A673 (cell line): ENCODE data around the gene BACH1. TPM values are rescaled to one million over a fixed set of nuclear protein-coding genes. Genes with fewer than 3 reads are reported as not detected.

Source experiments
- BruUV-seq: library from RNA; stranded (reverse); fragments of 400-500 nt; replicated peaks from 2 replicates; lab custom pipeline; 2021; lab: Mats Ljungman, UMichigan
- CTCF ChIA-PET: fragments of 300-600 bp; sonication (Branson Sonifier 250); formaldehyde crosslinking; loops from one replicate; lab custom pipeline; 2022; ENCODE audit warnings: antibody characterized with exemption; lab: Charles Lee
- POLR2A ChIA-PET: fragments of 300-600 bp; sonication (Branson Sonifier 250); formaldehyde crosslinking; loops from one replicate; lab custom pipeline; 2022; ENCODE audit warnings: antibody characterized with exemption; ENCODE audit not compliant: low non-redundant PET; lab: Charles Lee
- DNase-seq: peaks from one replicate; pipeline ENCODE4 v3.0.0-alpha.2; 2015; ENCODE audit warnings: low spot score
- H3K27ac ChIP-seq: fragments of 200-600 bp; sonication (generic); 2 replicates; pipeline ENCODE4 v1.5.1; 2016; ENCODE audit warnings: mixed run types, low read depth, mild to moderate bottlenecking, mixed read lengths, antibody characterized with exemption, low read length; ENCODE audit not compliant: poor library complexity, severe bottlenecking
- H3K27me3 ChIP-seq: fragments of 200-600 bp; sonication (generic); replicated peaks from 2 replicates; pipeline ENCODE4 v1.6.1; 2017; ENCODE audit warnings: mixed run types, low read depth, mild to moderate bottlenecking, mixed read lengths, antibody characterized with exemption, low read length; ENCODE audit not compliant: insufficient read depth, poor library complexity
- H3K36me3 ChIP-seq: fragments of 200-600 bp; sonication (generic); 2 replicates; pipeline ENCODE4 v1.6.1; 2016; ENCODE audit warnings: mixed run types, mild to moderate bottlenecking, mixed read lengths, antibody characterized with exemption, low read length; ENCODE audit not compliant: insufficient read depth, poor library complexity, severe bottlenecking
- H3K4me1 ChIP-seq: fragments of 200-600 bp; sonication (generic); 2 replicates; pipeline ENCODE4 v1.6.1; 2017; ENCODE audit warnings: mixed run types, mild to moderate bottlenecking, mixed read lengths, antibody characterized with exemption, low read length; ENCODE audit not compliant: insufficient read depth, poor library complexity, severe bottlenecking
- H3K4me3 ChIP-seq: fragments of 200-600 bp; sonication (generic); 2 replicates; pipeline ENCODE4 v1.5.1; 2016; ENCODE audit warnings: low read depth, mixed run types, mild to moderate bottlenecking, mixed read lengths, low read length; ENCODE audit not compliant: poor library complexity, severe bottlenecking
- H3K9me3 ChIP-seq: fragments of 200-600 bp; sonication (generic); 2 replicates; pipeline ENCODE4 v1.6.1; 2016; ENCODE audit warnings: mixed run types, low read depth, mild to moderate bottlenecking, mixed read lengths, antibody characterized with exemption, low read length; ENCODE audit not compliant: poor library complexity, severe bottlenecking
- CTCF ChIP-seq: fragments of 300-800, 200-600 bp; sonication (generic); conservative IDR thresholded peaks from 2 replicates; pipeline ENCODE4 v1.5.1; 2017; ENCODE audit warnings: low read depth, mild to moderate bottlenecking, antibody characterized with exemption, low read length, moderate library complexity, mixed read lengths
- EZH2 ChIP-seq: fragments of 200-600 bp; sonication (generic); IDR thresholded peaks from 2 replicates; pipeline ENCODE4 v1.6.1; 2017; ENCODE audit warnings: borderline replicate concordance, low read depth, mild to moderate bottlenecking, mixed read lengths, antibody characterized with exemption, low read length; ENCODE audit not compliant: poor library complexity, severe bottlenecking
- intact Hi-C: fragments of 100-400 bp; cut with micrococcal nuclease; formaldehyde crosslinking; loops from one replicate; pipeline ENCODE4 v1.10.0; 2022; ENCODE audit not compliant: unreplicated experiment
- total RNA-seq: library from RNA; stranded (reverse); gene quantifications from 2 replicates; pipeline ENCODE4 v1.2.3, GENCODE V29; 2021

The BACH1 gene
- total RNA-seq, 1 experiment from 2014 or later = 103 TPM

DNA sequence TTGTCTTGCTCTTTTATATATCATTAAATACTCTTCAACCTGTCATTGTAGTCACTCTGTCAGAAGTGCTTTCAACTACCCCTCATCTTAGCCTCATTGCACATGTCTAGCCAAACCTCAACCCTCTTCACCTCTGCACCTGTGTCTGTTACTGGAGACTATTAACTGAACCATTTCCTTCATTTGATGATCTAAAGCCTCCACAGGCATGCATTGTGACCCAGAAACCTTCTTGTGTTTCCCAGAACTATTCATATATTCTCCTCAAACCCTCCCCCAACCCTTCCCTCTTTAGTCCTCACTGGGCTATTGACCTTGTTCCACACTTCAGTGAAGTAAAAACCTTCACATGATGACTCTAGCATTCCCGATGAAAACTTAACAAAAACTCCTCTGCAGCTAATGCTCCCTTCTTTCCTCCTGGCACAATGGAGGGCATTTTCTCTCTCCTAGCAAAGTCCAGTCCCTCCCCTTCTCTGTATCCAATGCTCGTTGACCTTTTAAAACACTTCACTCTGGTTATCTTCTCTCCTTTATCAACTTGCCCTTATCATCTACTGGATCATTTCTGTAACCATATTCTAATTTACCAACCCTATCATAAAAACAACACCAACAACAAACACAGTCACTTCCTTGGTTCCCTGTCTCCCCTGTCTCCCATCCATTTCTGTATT, 86.1 kb downstream of the BACH1 start:
- Histone ChIP-seq H3K4me3 (no peak overlapping the region), H3K36me3 (no peaks in the 10 kb centered on the region), H3K9me3 (no peaks in the 10 kb centered on the region), H3K4me1 (no peaks in the 10 kb centered on the region), H3K27ac (no peak overlapping the region), H3K27me3 (no peaks in the 10 kb centered on the region)
- no TSS peak for BruUV-seq
- CTCF ChIA-PET = no interaction called here
- TF ChIP-seq EZH2 (no peak), CTCF (no peak)
- intact Hi-C loops = no loop called here
- DNase-seq = no peak
- POLR2A ChIA-PET = no interaction called here

DNA sequence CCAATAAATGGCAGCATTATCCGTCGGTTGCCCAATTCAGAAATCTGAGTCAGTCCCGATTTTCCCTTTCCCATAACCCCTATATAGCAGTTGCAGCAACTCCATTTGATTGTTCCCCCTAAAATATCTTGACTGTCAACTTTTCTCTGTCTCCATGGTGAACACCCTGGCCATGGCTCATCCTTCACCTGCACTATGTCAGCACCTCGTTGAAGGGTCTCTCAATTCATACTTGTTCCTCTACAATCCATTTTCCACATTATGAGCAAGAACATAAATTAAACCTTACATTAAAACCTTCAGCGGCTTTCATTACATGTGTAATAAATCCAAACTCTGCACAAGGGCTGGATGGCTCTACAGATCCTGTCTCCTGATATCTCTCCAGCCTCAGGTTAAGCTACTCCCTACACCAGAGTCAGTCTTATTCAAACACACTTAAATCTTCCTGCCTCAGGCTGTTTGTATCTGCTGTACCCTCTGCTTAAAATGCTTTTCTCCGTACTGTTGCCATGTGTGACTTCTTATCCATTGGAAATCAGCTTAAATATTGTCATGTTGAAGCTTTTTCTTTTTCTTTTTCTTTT, 87.3 kb downstream of the BACH1 start:
- Histone ChIP-seq H3K27me3 (no peaks in the 10 kb centered on the region), H3K27ac (no peak overlapping the region), H3K9me3 (no peaks in the 10 kb centered on the region), H3K4me1 (no peaks in the 10 kb centered on the region), H3K36me3 (no peaks in the 10 kb centered on the region), H3K4me3 (no peak overlapping the region)
- ChIA-PET POLR2A (no interaction called here), CTCF (interaction anchor here (0.6 kb wide), 1 partner anchor 9 kb away, joined by 3 read pairs; no protein-coding TSS in a partner anchor)
- intact Hi-C loops = no loop called here
- no peak for DNase-seq
- no TSS peak for BruUV-seq
- TF ChIP-seq EZH2 = no peak
- no peak for TF ChIP-seq CTCF

GRCh38 chr21:29386803-29387202, 88.1 kb downstream of the BACH1 start:
- no TSS peak for BruUV-seq
- DNase-seq = no peak
- ChIA-PET POLR2A (no interaction called here), CTCF (no interaction called here)
- Histone ChIP-seq H3K4me1 (no peaks in the 10 kb centered on the region), H3K27ac (no peak overlapping the region), H3K36me3 (no peaks in the 10 kb centered on the region), H3K4me3 (no peak overlapping the region), H3K9me3 (no peaks in the 10 kb centered on the region), H3K27me3 (no peaks in the 10 kb centered on the region)
- TF ChIP-seq EZH2 = no peak
- TF ChIP-seq CTCF = no peak
- intact Hi-C loops = no loop called here
